ENCODE results near the gene EEF1A2. TPM values are rescaled to one million over a fixed set of nuclear protein-coding genes. Genes with fewer than 3 reads are reported as not detected.

Gene EEF1A2
- total and polyA plus RNA-seq, 2 of the 4 experiments (the other 2 are of a cell fraction) = 1.3 to 4.6 TPM

- dilution Hi-C loops (cut with HindIII; ENCODE audit: low sequenced_read_pairs, unreplicated experiment) = no loop called here
- no peak overlapping the region for H3K4ac ChIP-seq (ENCODE audit: low read depth, low read length)
- no peak overlapping the region for H2AK9ac ChIP-seq (replicated peaks; ENCODE audit: low read depth, low read length, poor library complexity)
- no peak overlapping the region for H3K4me2 ChIP-seq (ENCODE audit: low read depth, low read length)
- no peak overlapping the region for H2BK15ac ChIP-seq (ENCODE audit: low read depth, low read length)
- no peaks in the 10 kb centered on the region for H3K4me1 ChIP-seq (ENCODE audit: control insufficient read depth, insufficient read depth, low read length)
- H4K20me1 ChIP-seq (ENCODE audit: insufficient read depth, low read length) = no peaks in the 10 kb centered on the region
- H2BK20ac ChIP-seq (ENCODE audit: low read depth, low read length) = no peak overlapping the region
- no peak overlapping the region for H2AFZ ChIP-seq (replicated peaks; ENCODE audit: low read length, poor library complexity)
- no peak overlapping the region for H2BK5ac ChIP-seq (ENCODE audit: low read depth, low read length, poor library complexity, severe bottlenecking)
- H3K18ac ChIP-seq (ENCODE audit: low read depth, low read length) = no peak overlapping the region
- H2BK120ac ChIP-seq (ENCODE audit: low read depth, low read length) = no peak overlapping the region
- no peak overlapping the region for H4K8ac ChIP-seq (ENCODE audit: low read depth in 2 of 2, low read length in 2 of 2)
- no peaks in the 10 kb centered on the region for H3K36me3 ChIP-seq (ENCODE audit: control insufficient read depth, insufficient read depth, low read length)
- no peak overlapping the region for H3K56ac ChIP-seq (ENCODE audit: extremely low read depth, insufficient read depth, low read length)
- BruUV-seq (replicated peaks) = no TSS peak
- H4K91ac ChIP-seq (ENCODE audit: insufficient read depth, low read depth, low read length) = no peak overlapping the region
- H3K79me1 ChIP-seq (ENCODE audit: low read depth in 1 of 2, low read length in 2 of 2) = no peaks in the 10 kb centered on the region
- peaks cover 45% of the 10 kb centered on the region for H3K27me3 ChIP-seq (ENCODE audit: control insufficient read depth, insufficient read depth, low read length)
- in situ Hi-C loops (cut with MboI; ENCODE audit: low sequenced_read_pairs) = no loop called here
- WGBS, 2 experiments (ENCODE audit: extremely low coverage in 2 of 2, insufficient read length in 1 of 2) = 26% methylated on average over 15 of the region's 40 CpGs; no CpG with 5 or more reads in 1 of the 2 experiments
- H3K14ac ChIP-seq (replicated peaks; ENCODE audit: low read depth, low read length) = no peak overlapping the region
- H3K9me1 ChIP-seq (ENCODE audit: insufficient read depth, low read length) = no peaks in the 10 kb centered on the region
- ChIA-PET CTCF (no interaction called here), POLR2A (ENCODE audit: unreplicated experiment) (no interaction called here)
- ATAC-seq (ENCODE audit: low read depth) = no peak
- H3K27ac ChIP-seq (ENCODE audit: insufficient read depth, low read length) = no peak overlapping the region
- no peaks in the 10 kb centered on the region for H3K9me3 ChIP-seq (ENCODE audit: control insufficient read depth, insufficient read depth, low read length)
- no peak overlapping the region for H4K5ac ChIP-seq (ENCODE audit: low read depth, low read length)
- intact Hi-C loops (cut with micrococcal nuclease) = no loop called here
- DNase-seq = no peak
- no peak overlapping the region for H3K4me3 ChIP-seq (ENCODE audit: insufficient read depth, low read depth, low read length)
- no peak overlapping the region for H2AK5ac ChIP-seq (ENCODE audit: low read depth, low read length)
- H3K23ac ChIP-seq (ENCODE audit: low read depth, low read length) = no peak overlapping the region
- no peak overlapping the region for H3K9ac ChIP-seq (ENCODE audit: low read depth, low read length)
- no peak for TF ChIP-seq MAFK (IDR thresholded peaks at IDR 0.05; ENCODE audit: low read depth, low read length)
- TF ChIP-seq NFE2L2 (IDR thresholded peaks at IDR 0.05; ENCODE audit: low read depth, low read length) = no peak
- no peak for TF ChIP-seq ELK1 (IDR thresholded peaks at IDR 0.05; ENCODE audit: borderline replicate concordance, low read depth, low read length)
- TF ChIP-seq MXI1 (IDR thresholded peaks at IDR 0.05; ENCODE audit: borderline replicate concordance, low read depth, low read length) = no peak
- no peak for TF ChIP-seq RAD21 (IDR thresholded peaks at IDR 0.05; ENCODE audit: low read length)
- no peak for TF ChIP-seq CEBPB (IDR thresholded peaks at IDR 0.05; ENCODE audit: low read depth, low read length)
- no peak for TF ChIP-seq BHLHE40 (IDR thresholded peaks at IDR 0.05; ENCODE audit: low read depth, low read length)
- TF ChIP-seq RFX5 (IDR thresholded peaks at IDR 0.05; ENCODE audit: low read depth, low read length) = no peak
- no peak for TF ChIP-seq MAZ (IDR thresholded peaks at IDR 0.05; ENCODE audit: borderline replicate concordance, low read depth, low read length)
- TF ChIP-seq CHD1 (IDR thresholded peaks at IDR 0.05; ENCODE audit: low read depth, low read length) = no peak
- TF ChIP-seq FOS (IDR thresholded peaks at IDR 0.05; ENCODE audit: low read depth, low read length) = no peak
- TF ChIP-seq USF2 (IDR thresholded peaks at IDR 0.05; ENCODE audit: low read depth, low read length) = no peak
- no peak for TF ChIP-seq RCOR1 (IDR thresholded peaks at IDR 0.05; ENCODE audit: insufficient replicate concordance, low read length)
- no peak for TF ChIP-seq SMC3 (IDR thresholded peaks at IDR 0.05; ENCODE audit: low read depth, low read length)
- TF ChIP-seq POLR2A (IDR thresholded peaks at IDR 0.05; ENCODE audit: low read depth, low read length) = no peak
Observed at GRCh38 chr20:63456429-63457284, 42.2 kb downstream of the EEF1A2 start.

Measured in IMR-90 (cell line).